Measurements from ENCODE around the gene PRRT4. TPM values are rescaled to one million over a fixed set of nuclear protein-coding genes. Genes with fewer than 3 reads are reported as not detected.
A peak's percentile ranks its signal among the peaks of the same experiment; 100 is the strongest.

The PRRT4 gene
- total RNA-seq, 4 donors from 2014 or later, result 0.38 to 1.9 (median 1.5) TPM

GRCh38 chr7:128353189-128353588 lies 8.3 kb downstream of the PRRT4 start:
- Histone ChIP-seq H3K4me3 (no peak overlapping the region), H3K4me1 (peaks cover 5 to 33% (median 15%) of the 10 kb centered on the region in 3 donors), H3K9me3 (no peaks in the 10 kb centered on the region), H3K27me3 (peaks cover 0 to 54% (median 2%) of the 10 kb centered on the region in 4 donors), H3K36me3 (no peaks in the 10 kb centered on the region), H3K27ac (no peak overlapping the region)
- TF ChIP-seq CTCF (IDR thresholded peaks at IDR 0.05) (no peak), POLR2A (IDR thresholded peaks at IDR 0.05) (no peak)
- DNase-seq, result no peak
- intact Hi-C loops (cut with DNase I), result no loop called here
- 86 to 93% methylated on average over 3 of the region's 3 CpGs for WGBS, 2 donors

- 81 to 83% methylated on average over 8 of the region's 8 CpGs for WGBS, 2 donors
- intact Hi-C loops (cut with DNase I), result no loop called here
- no peak for TF ChIP-seq POLR2A (IDR thresholded peaks at IDR 0.05)
- TF ChIP-seq CTCF (IDR thresholded peaks at IDR 0.05), result no peak
- H3K9me3 ChIP-seq, result no peaks in the 10 kb centered on the region
- no peaks in the 10 kb centered on the region for H3K36me3 ChIP-seq
- no peak overlapping the region for H3K4me3 ChIP-seq
- no peak for DNase-seq
- no peak overlapping the region for H3K27ac ChIP-seq
- peaks cover 0 to 50% (median 2%) of the 10 kb centered on the region in 4 donors for H3K27me3 ChIP-seq
- H3K4me1 ChIP-seq, result peaks cover 5 to 33% (median 15%) of the 10 kb centered on the region in 3 donors
Measured at GRCh38 chr7:128352636-128353035, 8.9 kb downstream of the PRRT4 start.

GRCh38 chr7:128352153-128352537 lies 9.3 kb downstream of the PRRT4 start:
- H3K4me1 ChIP-seq, result peaks cover 5 to 33% (median 15%) of the 10 kb centered on the region in 3 donors
- no peaks in the 10 kb centered on the region for H3K9me3 ChIP-seq
- intact Hi-C loops (cut with DNase I), result no loop called here
- TF ChIP-seq CTCF (IDR thresholded peaks at IDR 0.05), result peak in 5 of 6 experiments; percentile 27 to 68 (median 47)
- TF ChIP-seq POLR2A (IDR thresholded peaks at IDR 0.05), result no peak
- no peaks in the 10 kb centered on the region for H3K36me3 ChIP-seq
- 20 to 65% methylated on average over 1 to 9 of the region's 34 CpGs for WGBS, 2 donors
- H3K27me3 ChIP-seq, result peaks cover 0 to 50% (median 2%) of the 10 kb centered on the region in 4 donors
- H3K4me3 ChIP-seq, result peak overlapping the region in 3 of 4 donors; percentile 16 to 61 (median 40)
- H3K27ac ChIP-seq, result no peak overlapping the region
- DNase-seq, result no peak

- Histone ChIP-seq H3K27ac (no peak overlapping the region), H3K9me3 (no peaks in the 10 kb centered on the region), H3K36me3 (no peaks in the 10 kb centered on the region), H3K4me1 (peaks cover 5 to 33% (median 15%) of the 10 kb centered on the region in 3 donors), H3K4me3 (peak overlapping the region in 3 of 4 donors; percentile 16 to 61 (median 40)), H3K27me3 (peaks cover 0 to 50% (median 2%) of the 10 kb centered on the region in 4 donors)
- DNase-seq, result no peak
- intact Hi-C loops (cut with DNase I), result no loop called here
- no peak for TF ChIP-seq POLR2A (IDR thresholded peaks at IDR 0.05)
- TF ChIP-seq CTCF (IDR thresholded peaks at IDR 0.05), result no peak
- 19 to 40% methylated on average over 6 to 13 of the region's 97 CpGs for WGBS, 2 donors
Measured at GRCh38 chr7:128351296-128352152, 10.0 kb downstream of the PRRT4 start.

GRCh38 chr7:128350708-128351295 lies 10.7 kb downstream of the PRRT4 start:
- no peak for DNase-seq
- no peak overlapping the region for H3K4me3 ChIP-seq
- H3K27ac ChIP-seq, result no peak overlapping the region
- TF ChIP-seq POLR2A (IDR thresholded peaks at IDR 0.05) (no peak), CTCF (IDR thresholded peaks at IDR 0.05) (no peak)
- no peaks in the 10 kb centered on the region for H3K9me3 ChIP-seq
- H3K27me3 ChIP-seq, result peaks cover 0 to 50% (median 2%) of the 10 kb centered on the region in 4 donors
- H3K36me3 ChIP-seq, result no peaks in the 10 kb centered on the region
- 90% methylated on average over 10 of the region's 35 CpGs; no CpG with 5 or more reads in 1 of the 2 donors for WGBS, 2 donors
- peaks cover 5 to 33% (median 15%) of the 10 kb centered on the region in 3 donors for H3K4me1 ChIP-seq
- intact Hi-C loops (cut with DNase I), result no loop called here
